Osteoblast (primary cell): Measurements from ENCODE around the gene FAAH. TPM values are rescaled to one million over a fixed set of nuclear protein-coding genes. Genes with fewer than 3 reads are reported as not detected.

Source experiments
- DNase-seq: peaks from one replicate; pipeline ENCODE4 v3.0.0; 2011; ENCODE audit warnings: low spot score, mixed read lengths; ENCODE audit not compliant: insufficient read length; ENCODE audit errors: missing footprints
- H2AFZ ChIP-seq: 2 replicates; pipeline ENCODE4 v1.6.0; 2011; ENCODE audit warnings: mild to moderate bottlenecking, low read length
- H3K27ac ChIP-seq: 2 replicates; pipeline ENCODE4 v1.5.1; 2011; ENCODE audit warnings: mild to moderate bottlenecking, low read depth, low read length, moderate library complexity
- H3K27me3 ChIP-seq: 2 replicates; pipeline ENCODE4 v1.6.0; 2012; ENCODE audit warnings: mild to moderate bottlenecking, control low read depth, inconsistent platforms, low read length, moderate library complexity; ENCODE audit not compliant: insufficient read depth
- H3K36me3 ChIP-seq: 2 replicates; pipeline ENCODE4 v1.5.1; 2011; ENCODE audit warnings: mild to moderate bottlenecking, low read length, control low read depth, moderate library complexity; ENCODE audit not compliant: insufficient read depth
- H3K4me1 ChIP-seq: 2 replicates; pipeline ENCODE4 v1.5.1; 2011; ENCODE audit warnings: mild to moderate bottlenecking, low read length, control low read depth, moderate library complexity; ENCODE audit not compliant: insufficient read depth
- H3K4me2 ChIP-seq: 2 replicates; pipeline ENCODE4 v1.6.0; 2011; ENCODE audit warnings: mild to moderate bottlenecking, low read length; ENCODE audit not compliant: insufficient read depth
- H3K4me3 ChIP-seq: fragments of 200-600 bp; sonication (generic); 3 replicates; pipeline ENCODE4 v1.5.1; 2012; ENCODE audit warnings: mild to moderate bottlenecking, low read length, inconsistent platforms; ENCODE audit not compliant: insufficient read depth
- H3K79me2 ChIP-seq: 2 replicates; pipeline ENCODE4 v1.6.0; 2012; ENCODE audit warnings: mild to moderate bottlenecking, low read length, control low read depth, inconsistent platforms; ENCODE audit not compliant: insufficient read depth
- H3K9me3 ChIP-seq: 2 replicates; pipeline ENCODE4 v1.5.1; 2011; ENCODE audit warnings: low read depth, low read length, control low read depth
- H4K20me1 ChIP-seq: 2 replicates; pipeline ENCODE4 v1.6.0; 2012; ENCODE audit warnings: mild to moderate bottlenecking, low read length, control low read depth; ENCODE audit not compliant: insufficient read depth
- CTCF ChIP-seq: IDR thresholded peaks from 2 replicates; pipeline ENCODE4 v1.5.1; 2011; ENCODE audit warnings: mild to moderate bottlenecking, low read depth, low read length, moderate library complexity; ENCODE audit errors: extremely low read depth
- total RNA-seq: library from RNA; depleted of rRNA; stranded (reverse); fragments of >200 nt; gene quantifications from 2 replicates; pipeline ENCODE4 v1.2.3, GENCODE V29; 2012

Gene FAAH
- total RNA-seq, 1 donor = 4.0 TPM

DNA sequence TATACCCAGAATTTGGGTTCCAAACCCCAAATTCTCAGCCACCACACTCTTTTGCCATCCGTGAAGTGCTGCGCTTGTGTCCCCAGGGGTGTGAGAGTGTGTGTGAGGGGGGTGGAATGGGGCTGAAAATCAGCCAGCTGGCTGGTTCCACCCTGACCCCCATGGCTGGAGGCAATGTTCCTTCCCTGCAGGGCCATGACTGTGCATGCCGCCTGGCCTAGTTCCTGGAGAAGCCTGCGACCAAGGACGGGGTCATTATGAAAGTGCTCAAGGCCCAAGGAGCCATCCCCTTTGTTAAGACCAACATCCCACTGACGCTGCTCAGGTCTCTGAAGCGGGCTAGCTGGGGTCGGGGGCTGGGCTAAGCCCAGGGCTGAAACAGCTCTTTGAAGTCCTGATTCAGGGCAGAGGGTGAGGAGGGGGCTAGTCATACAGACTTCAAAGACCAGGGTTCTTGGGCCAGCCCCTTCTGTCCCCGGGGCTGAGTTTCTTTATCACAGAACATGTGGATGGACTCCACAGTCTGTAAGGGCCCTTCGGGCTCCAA lies 38.7 kb downstream of the FAAH start:
- TF ChIP-seq CTCF = no peak

DNA sequence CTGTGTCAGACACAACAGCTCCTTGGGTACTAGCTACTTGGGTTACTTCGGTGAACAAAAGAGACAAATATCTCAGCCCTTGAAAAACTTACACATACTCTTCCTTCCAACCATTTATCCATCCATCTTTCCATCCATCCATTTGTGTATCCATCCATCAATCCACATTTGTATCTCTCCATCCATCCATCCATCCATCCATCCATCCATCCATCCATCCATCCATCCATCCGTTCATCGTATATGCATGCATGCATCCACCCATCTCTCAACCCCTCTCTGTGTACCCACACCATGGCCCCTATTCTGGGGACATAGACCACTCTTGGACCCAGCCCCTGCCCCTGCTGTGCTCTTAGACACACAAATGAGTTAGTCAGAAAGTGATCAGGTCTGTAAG lies 40.2 kb downstream of the FAAH start:
- no peak overlapping the region for H2AFZ ChIP-seq
- DNase-seq = no peak
- H3K79me2 ChIP-seq = no peaks in the 10 kb centered on the region
- no peaks in the 10 kb centered on the region for H4K20me1 ChIP-seq
- H3K36me3 ChIP-seq = no peaks in the 10 kb centered on the region
- no peak overlapping the region for H3K27ac ChIP-seq
- H3K27me3 ChIP-seq = no peaks in the 10 kb centered on the region
- no peaks in the 10 kb centered on the region for H3K9me3 ChIP-seq
- H3K4me3 ChIP-seq = no peak overlapping the region
- TF ChIP-seq CTCF = no peak
- no peaks in the 10 kb centered on the region for H3K4me1 ChIP-seq
- no peak overlapping the region for H3K4me2 ChIP-seq

More for the DNA sequence above, 38.7 kb downstream of the FAAH start:
- Histone ChIP-seq H3K9me3 (no peaks in the 10 kb centered on the region), H3K4me1 (no peaks in the 10 kb centered on the region), H4K20me1 (no peaks in the 10 kb centered on the region), H3K4me2 (no peak overlapping the region), H3K27ac (no peak overlapping the region), H2AFZ (no peak overlapping the region), H3K27me3 (no peaks in the 10 kb centered on the region), H3K79me2 (no peaks in the 10 kb centered on the region), H3K36me3 (no peaks in the 10 kb centered on the region), H3K4me3 (no peak overlapping the region)
- DNase-seq = peak; percentile 75

DNA sequence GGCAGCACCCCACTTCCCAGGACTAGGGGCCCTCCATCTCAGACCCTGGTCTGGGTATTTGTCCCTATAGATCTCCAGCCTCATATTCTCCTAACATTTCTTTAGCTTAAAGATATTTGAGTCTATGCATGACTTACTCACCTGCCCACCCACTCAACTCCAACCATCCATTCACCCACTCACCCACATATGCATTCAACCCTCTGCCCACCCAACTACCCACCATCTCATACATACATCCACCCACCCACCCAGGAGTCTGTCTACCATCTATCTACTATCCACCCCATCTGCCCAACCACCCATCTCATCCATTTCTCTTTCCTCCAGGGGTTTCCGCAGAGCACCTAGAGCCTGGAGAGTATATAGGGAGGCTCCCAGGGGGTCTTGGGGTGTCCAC lies 42.7 kb downstream of the FAAH start:
- H3K4me3 ChIP-seq = no peak overlapping the region
- H3K4me1 ChIP-seq = no peaks in the 10 kb centered on the region

GRCh38 chr1:46437723-46438122 lies 43.6 kb downstream of the FAAH start:
- Histone ChIP-seq H4K20me1 (no peaks in the 10 kb centered on the region), H2AFZ (no peak overlapping the region), H3K27me3 (no peaks in the 10 kb centered on the region), H3K79me2 (no peaks in the 10 kb centered on the region), H3K4me3 (no peak overlapping the region), H3K36me3 (no peaks in the 10 kb centered on the region), H3K27ac (no peak overlapping the region), H3K4me1 (peaks cover 3% of the 10 kb centered on the region), H3K4me2 (no peak overlapping the region), H3K9me3 (no peaks in the 10 kb centered on the region)
- DNase-seq = peak; percentile 39
- no peak for TF ChIP-seq CTCF

More for the DNA sequence above, 42.7 kb downstream of the FAAH start:
- Histone ChIP-seq H3K36me3 (no peaks in the 10 kb centered on the region), H3K9me3 (no peaks in the 10 kb centered on the region), H3K4me2 (no peak overlapping the region), H3K27me3 (no peaks in the 10 kb centered on the region), H3K79me2 (no peaks in the 10 kb centered on the region), H3K27ac (no peak overlapping the region), H4K20me1 (no peaks in the 10 kb centered on the region), H2AFZ (no peak overlapping the region)
- no peak for DNase-seq
- TF ChIP-seq CTCF = no peak
